ENCODE measurements around the gene HOXC13.

HOXC13 gene

GRCh38 chr12:53971129-53971528 is 32.5 kb downstream of the HOXC13 start:
- no peak for DNase-seq

- no peak for DNase-seq
These were observed 33.1 kb downstream of the HOXC13 start for GRCh38 chr12:53971686-53972085.

- no peak for DNase-seq
These were observed 33.6 kb downstream of the HOXC13 start for GRCh38 chr12:53972152-53972702.

GRCh38 chr12:53972722-53973235 is 34.1 kb downstream of the HOXC13 start, which contains the start of gene HOXC11:
TSS of gene HOXC11 (plus strand) at chr12:53973126. CDS start at chr12:53973242, 116 bp downstream.
- no peak for DNase-seq

DNA sequence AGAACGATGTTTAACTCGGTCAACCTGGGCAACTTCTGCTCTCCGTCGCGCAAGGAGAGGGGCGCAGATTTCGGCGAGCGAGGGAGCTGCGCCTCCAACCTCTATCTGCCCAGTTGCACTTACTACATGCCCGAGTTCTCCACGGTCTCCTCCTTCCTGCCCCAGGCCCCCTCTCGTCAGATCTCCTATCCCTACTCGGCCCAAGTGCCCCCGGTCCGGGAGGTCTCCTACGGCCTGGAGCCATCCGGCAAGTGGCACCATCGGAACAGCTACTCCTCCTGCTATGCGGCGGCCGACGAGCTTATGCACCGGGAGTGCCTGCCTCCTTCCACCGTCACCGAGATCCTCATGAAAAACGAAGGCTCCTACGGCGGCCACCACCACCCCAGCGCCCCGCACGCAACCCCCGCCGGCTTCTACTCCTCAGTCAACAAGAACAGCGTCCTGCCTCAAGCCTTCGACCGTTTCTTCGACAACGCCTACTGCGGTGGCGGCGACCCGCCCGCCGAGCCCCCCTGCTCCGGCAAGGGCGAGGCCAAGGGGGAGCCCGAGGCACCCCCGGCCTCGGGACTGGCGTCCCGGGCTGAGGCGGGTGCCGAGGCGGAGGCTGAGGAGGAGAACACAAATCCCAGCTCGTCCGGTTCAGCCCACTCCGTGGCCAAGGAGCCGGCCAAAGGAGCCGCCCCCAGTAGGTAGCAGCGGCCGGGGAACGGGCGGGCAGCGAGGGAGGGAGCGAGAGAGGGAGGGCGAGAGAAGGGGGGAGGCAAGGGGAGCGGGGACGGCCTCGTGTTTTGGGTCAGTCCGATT is 34.8 kb downstream of the HOXC13 start:
- DNase-seq: no peak

DNA sequence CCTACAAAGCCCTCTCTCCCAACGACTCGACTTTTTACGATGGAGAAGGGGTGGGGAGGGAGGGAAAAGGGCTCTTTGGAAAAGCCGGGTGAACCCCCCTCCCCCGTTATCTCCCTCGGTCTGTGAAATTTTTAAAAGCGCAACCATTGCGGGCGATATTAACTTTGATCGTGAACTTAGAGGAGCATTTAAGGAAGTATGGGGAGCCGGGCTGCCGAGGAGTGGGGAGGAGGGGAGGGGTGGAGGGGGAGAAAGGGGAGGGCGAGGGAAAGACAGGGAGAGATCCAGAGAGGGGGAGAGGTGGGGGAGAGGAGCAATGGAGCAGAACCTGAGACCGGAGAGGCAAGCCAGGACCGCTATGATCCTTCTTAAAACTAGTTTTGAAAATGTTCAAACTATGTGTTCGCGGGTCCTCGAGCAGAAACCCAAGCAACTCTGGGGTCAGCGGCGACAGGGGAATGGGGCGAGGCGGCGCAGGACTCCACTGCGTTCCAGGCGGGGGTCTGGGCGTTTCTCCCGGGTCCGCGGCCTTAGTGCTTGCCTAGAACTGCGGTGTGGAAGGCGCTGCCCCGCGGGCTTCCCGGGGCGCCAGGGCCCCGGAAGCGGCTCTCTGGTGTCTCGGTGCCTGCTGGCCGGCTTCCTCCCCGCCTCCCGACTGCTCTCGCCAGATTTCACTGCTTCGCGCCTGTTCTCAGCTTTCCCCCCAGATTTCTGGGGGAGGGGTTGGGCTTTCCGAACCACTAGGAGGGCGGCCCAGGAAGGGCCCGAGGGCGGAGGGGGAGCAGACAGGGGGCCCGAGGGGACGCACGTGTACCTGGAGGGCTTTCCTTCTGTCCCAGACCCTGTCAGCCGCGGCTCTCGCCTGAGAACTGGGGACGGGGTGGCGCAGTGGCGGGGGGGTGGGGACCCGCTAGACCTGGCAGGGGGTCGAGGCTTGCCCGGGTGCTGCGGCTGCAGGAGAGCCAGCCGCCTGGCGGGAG is 35.7 kb downstream of the HOXC13 start, which contains the start of gene HOTAIR:
Gene HOTAIR, minus strand, starts transcription at position 871 of the 980 bp plus-strand sequence.
- DNase-seq: peak; percentile 62

- peak; percentile 62 for DNase-seq
These were observed 36.4 kb downstream of the HOXC13 start for GRCh38 chr12:53975064-53975471.

DNA sequence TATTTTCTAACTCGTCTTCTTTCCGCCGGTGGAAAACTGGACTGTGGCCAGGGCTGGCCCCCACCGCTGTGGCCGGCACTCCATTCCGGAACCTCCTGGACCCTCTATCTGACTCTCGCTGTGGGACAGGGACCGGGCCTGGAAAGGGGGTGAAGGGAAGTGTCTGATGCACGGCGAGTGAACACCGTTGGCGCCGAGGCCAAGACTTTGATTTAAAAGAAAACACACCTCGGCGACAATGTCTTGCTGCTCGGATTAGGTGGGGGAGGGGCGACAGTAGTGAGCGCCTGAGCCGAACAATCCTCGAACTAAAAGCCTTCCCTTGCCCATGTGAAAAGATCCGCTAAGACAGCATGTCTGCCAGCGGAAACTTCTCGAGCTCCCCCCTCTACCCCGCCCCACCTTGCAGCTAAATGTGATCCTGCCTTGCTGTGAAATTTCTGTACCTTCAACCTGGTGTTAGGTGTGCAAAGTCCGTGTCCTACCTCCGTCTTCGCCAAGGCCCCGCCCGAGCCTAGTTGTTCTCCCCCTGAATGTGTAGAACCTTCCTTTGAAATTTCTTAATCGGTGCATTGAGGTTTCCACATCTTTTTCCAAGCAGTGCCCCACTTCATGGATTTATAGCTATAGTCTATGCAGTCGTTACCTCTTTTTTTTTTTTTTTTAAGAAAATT is 37.0 kb downstream of the HOXC13 start:
- no peak for DNase-seq

DNA sequence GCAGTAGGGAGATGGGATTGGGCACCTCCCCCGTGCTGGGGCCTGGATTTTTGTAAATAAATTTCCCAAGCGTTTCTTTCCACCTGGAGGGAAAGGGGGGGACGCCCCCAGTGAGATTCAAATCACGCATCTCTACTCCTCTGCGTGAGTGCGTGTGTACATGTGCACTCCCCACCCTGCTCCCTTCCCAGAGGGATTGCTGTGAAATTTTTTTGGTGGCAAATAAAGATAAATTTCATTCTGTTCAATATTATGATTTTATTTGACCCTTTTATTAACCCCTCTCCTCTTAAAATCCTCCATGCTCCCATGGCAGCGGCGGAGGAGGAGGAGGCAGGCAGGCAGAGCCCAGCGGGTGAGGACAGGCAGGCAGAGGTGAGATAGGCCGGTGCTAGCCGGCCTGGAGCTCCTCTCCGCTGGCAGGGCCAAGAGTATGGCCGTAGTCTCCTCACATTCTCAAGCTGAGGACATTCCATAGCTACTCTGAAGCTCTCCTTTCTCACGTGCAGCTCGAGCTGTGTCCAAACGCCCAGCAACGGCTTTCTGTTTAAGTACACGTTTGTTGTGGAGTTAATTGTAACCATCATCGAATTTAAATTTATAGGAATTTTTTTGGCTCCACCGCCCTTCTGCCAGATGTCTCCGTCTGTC is 37.7 kb downstream of the HOXC13 start:
- DNase-seq: peak; percentile 23

DNA sequence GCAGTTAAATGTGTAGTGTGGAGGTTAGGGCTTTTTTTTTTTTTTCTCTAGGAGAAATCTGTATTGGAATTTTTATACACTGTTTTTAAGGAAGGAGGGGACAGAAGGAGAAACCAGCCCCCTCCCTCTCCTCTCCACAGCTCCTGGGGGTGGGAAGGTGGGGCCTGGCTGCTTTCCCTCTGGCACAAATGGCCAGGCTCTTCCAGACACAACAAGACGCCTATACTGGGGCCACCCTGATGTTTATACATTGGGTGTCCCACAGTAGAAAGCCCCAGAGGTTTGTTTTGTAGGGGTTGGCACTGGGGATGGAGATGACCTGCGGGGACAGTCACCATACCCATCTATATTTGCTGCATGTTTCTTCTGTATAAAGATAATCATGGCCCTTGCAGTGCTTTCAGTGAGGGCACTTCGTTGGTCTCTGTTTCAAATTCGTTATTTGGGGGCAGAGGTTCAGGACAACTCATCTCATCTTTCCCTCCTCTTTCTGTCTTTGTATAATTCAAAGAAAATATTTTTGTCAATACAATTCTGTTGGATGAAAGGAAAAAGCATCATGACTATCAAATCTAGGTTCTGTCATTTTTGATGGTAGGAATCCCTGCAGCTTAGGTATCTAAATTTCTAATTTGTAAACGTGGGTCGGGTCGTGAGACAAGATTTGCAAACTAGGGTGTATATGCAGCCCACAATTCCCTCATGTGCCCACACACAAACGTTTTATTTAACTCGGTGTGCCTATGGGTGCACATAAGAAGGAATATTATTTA is 38.4 kb downstream of the HOXC13 start:
- DNase-seq: no peak

DNA sequence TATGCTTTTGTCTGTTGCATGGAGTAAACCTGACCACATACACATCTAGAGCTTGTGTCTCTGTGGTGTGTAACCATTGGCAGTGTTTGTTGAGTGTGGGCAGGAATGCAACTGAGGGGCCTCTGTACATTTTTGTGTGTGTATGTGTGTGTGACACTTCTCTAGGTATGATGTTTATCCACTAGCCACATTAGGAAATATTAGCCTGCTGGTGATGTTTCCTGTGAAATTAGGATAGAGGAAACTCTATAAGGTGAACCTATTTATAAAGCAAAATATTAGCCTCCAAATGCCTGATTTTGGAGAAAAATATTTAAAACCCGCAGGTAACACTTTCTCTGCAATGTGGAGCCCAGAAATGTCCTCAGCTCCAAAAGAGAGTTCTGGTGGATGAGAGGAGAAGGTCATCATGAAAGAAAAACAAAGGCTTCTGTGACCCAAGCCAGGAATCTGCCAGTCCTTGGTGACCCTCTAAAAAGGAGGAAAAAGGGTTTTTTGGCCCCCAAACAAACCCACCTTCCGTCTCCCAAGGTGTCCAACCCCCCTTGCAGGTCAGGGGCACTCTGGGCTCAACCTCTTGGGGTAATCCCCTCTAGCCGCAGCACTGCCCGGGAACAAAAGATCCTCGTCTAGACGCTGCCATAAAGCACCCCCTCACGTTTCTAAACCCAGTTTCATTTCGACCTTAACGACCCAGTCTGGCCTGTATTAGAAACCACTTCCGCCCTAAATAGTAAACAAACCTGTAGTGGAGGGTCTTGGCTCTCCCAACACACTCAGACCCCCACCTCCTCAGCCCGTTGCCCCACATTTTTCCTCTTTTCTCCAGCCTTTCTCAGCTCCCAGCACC is 39.2 kb downstream of the HOXC13 start:
- DNase-seq: no peak

GRCh38 chr12:53978477-53979356 is 40.1 kb downstream of the HOXC13 start:
- DNase-seq: no peak

DNA sequence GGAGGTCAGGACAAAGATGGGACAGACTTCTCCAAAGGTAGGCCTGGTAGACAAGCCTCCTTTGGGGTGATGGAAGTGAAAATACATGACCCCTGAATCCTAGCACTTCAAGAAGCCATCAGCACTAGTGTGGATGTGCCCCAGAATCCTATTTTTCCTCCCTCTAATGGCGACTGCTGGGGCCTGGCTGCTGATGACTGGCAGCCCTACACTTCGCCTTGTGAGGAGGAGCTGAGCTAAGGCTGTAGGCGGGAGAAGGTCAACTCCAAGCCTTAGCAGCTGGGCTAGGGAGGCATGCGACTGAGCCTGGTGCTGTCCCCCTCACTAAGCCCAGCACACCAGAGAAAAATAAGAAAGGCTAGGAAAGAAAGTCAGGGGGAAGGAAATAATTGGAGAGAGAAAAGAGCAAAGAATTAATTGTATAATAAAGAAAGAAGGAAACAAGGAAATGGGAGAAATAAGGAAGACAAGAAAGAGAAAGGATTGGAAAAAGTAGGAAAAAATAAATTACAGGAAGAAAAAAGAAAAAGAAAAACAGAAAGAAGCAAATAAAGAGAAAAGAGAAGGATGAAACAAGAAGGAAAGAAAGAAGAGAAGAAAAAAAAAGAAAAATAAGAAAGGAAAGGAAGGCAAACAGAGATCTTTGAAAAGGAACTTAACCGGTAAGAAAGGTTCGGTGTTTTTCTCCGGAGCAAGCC is 41.6 kb downstream of the HOXC13 start:
- DNase-seq: no peak

GRCh38 chr12:53980802-53981496 is 42.3 kb downstream of the HOXC13 start:
- no peak for DNase-seq

GRCh38 chr12:53981634-53982565 is 43.3 kb downstream of the HOXC13 start:
- DNase-seq: no peak
